Dendritic cell treated with granulocyte-macrophage colony-stimulating factor and Interleukin-4, amounts not matched to agents 40 ng/mL and 50 ng/mL, for 4 days (primary cell): ENCODE data around the gene APOBEC4.
A peak's percentile ranks its signal among the peaks of the same experiment; 100 is the strongest.

Experiments
- H3K27ac Mint-ChIP-seq: one replicate; pipeline ENCODE4 v1.8.0; 2022; ENCODE audit warnings: mild to moderate bottlenecking, mixed read lengths
- H3K27me3 Mint-ChIP-seq: one replicate; pipeline ENCODE4 v1.8.0; 2022; ENCODE audit warnings: mild to moderate bottlenecking, mixed read lengths
- H3K36me3 Mint-ChIP-seq: one replicate; pipeline ENCODE4 v1.8.0; 2022; ENCODE audit warnings: low read depth, mixed read lengths
- H3K4me1 Mint-ChIP-seq: one replicate; pipeline ENCODE4 v1.8.0; 2022; ENCODE audit warnings: low read depth, mixed read lengths
- H3K4me3 Mint-ChIP-seq: one replicate; pipeline ENCODE4 v1.8.0; 2022; ENCODE audit warnings: mild to moderate bottlenecking, moderate library complexity, mixed read lengths
- H3K9me3 Mint-ChIP-seq: one replicate; pipeline ENCODE4 v1.8.0; 2022; ENCODE audit warnings: mixed read lengths
- intact Hi-C: fragments of 100-400 bp; cut with micrococcal nuclease; formaldehyde crosslinking; loops from one replicate; pipeline ENCODE4 v1.15.0; 2022

Gene APOBEC4

DNA sequence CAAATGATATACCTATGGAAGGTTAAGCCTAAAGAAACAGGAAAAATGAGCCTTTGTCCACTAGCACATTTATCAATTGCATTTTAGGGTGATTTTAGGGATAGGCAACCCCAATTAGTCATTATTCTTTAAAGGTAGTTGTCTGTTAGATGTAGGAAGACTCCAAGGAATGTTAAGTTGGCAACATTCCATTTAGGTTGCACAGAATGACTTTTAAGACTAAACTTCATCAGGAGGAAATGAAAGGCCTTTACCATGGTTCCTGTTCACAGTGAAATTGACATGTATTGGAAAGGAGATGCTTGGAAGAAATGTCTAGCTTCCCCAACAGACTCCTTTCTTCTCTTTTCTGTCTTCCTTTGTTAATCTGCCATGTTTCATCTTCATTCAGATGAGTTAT is 1.6 kb upstream of the APOBEC4 start:
- Mint-ChIP-seq H3K9me3 (no peaks in the 10 kb centered on the region), H3K27ac (no peak overlapping the region), H3K4me3 (no peak overlapping the region), H3K27me3 (no peaks in the 10 kb centered on the region), H3K36me3 (no peaks in the 10 kb centered on the region), H3K4me1 (peaks cover 29% of the 10 kb centered on the region)
- intact Hi-C loops, result loop anchor here (2.0 to 10.0 kb wide), 4 partner anchors 18 to 570 kb away; no protein-coding TSS in a partner anchor

DNA sequence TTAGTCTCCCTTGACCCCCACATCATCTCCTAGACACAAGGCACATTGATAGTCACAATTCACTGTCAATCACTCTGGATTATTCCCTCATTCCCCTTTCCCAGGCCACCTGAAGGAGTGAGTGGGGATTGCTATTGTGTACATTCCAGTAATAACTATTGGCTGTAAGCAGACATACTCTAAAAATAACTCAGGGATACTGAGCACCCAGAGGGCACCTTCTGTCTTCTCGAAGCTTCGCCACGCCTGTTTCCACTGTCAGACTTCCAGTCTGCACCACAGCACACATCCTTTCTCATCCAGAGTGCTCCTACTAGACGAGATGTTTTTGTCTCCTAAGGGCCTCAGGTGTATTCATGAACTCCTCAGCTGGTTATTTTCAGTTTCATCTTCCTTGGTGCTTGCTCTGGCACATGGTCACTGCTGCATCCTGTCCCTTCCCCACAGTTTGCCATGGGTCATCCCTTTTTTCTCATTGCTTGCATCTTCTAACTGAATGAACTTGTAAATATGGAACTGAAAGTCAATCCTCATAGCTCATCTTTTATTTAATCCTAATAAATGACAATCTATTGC is 848 bp upstream of the APOBEC4 start:
- Mint-ChIP-seq H3K4me1 (peaks cover 29% of the 10 kb centered on the region), H3K27ac (peak overlapping the region; percentile 50), H3K9me3 (no peaks in the 10 kb centered on the region), H3K36me3 (no peaks in the 10 kb centered on the region), H3K27me3 (no peaks in the 10 kb centered on the region), H3K4me3 (no peak overlapping the region)
- intact Hi-C loops, result loop anchor here (2.0 to 10.0 kb wide), 4 partner anchors 17 to 571 kb away; no protein-coding TSS in a partner anchor

DNA sequence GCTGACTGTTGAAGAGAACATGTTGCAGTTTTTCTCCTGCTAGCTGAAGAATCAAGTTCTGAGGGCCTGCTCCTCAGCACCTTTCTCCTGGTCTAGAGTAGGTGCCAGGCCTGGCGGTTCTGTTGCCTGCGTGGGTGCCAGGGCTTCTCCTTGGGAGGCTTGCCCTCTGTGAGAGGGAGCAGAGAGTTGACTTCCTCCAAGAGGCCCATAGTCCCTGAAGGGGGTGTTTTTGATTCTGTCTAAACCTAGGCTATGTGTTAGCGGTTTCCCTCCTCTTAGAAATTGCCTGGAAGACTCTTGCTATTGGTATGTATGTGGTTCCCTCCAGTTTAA is 312 bp upstream of the APOBEC4 start:
- H3K27me3 Mint-ChIP-seq, result no peaks in the 10 kb centered on the region
- no peaks in the 10 kb centered on the region for H3K9me3 Mint-ChIP-seq
- H3K36me3 Mint-ChIP-seq, result no peaks in the 10 kb centered on the region
- H3K4me3 Mint-ChIP-seq, result no peak overlapping the region
- H3K27ac Mint-ChIP-seq, result peak overlapping the region; percentile 50
- H3K4me1 Mint-ChIP-seq, result peaks cover 29% of the 10 kb centered on the region
- intact Hi-C loops, result loop anchor here (5.0 to 10.0 kb wide), 3 partner anchors 34 to 571 kb away; no protein-coding TSS in a partner anchor

DNA sequence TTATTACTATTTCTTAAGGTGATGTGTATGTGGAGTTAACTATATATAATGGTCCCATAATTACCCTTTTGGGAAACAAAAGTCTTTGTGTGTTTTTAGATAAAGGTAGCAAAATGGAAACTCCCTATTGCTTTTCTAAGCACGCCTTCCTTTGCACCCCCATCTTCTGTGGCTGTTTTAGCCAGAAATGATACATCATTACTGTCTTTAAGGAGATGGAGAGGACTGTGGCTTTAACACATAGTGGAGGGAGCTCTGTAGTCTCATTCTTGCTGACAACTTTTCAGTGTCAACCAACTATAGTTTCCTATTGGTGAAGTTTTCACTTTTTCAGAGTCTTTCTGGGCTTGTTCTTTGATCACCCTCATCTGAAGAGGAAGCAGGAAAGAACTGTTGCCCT is 1.0 kb downstream of the APOBEC4 start:
- H3K27ac Mint-ChIP-seq, result no peak overlapping the region
- intact Hi-C loops, result loop anchor here (5.0 to 10.0 kb wide), 3 partner anchors 35 to 573 kb away; no protein-coding TSS in a partner anchor

DNA sequence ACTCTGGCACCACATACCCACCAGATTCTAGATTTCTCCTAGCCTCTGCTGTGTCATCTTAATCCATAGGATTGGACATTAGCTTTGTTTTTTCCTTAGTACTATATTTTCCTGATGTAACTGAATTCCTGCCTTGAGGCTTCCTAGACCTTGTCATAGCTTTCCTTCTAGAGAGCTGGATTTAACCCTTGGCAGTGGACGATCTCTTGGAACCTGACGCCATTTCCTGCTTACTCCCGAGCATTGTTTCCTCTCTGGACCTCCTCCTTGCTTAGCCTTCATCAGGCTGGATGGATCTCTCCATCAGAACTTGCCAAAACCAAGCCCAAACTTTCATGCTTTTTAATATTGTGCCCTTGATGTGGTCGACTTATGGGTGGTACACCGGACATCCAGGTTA is 1.5 kb downstream of the APOBEC4 start:
- intact Hi-C loops, result loop anchor here (5.0 to 10.0 kb wide), 3 partner anchors 36 to 573 kb away; no protein-coding TSS in a partner anchor
- Mint-ChIP-seq H3K4me3 (no peak overlapping the region), H3K27me3 (no peaks in the 10 kb centered on the region), H3K9me3 (no peaks in the 10 kb centered on the region), H3K36me3 (no peaks in the 10 kb centered on the region), H3K27ac (no peak overlapping the region), H3K4me1 (peaks cover 41% of the 10 kb centered on the region)

More for the DNA sequence above, 1.0 kb downstream of the APOBEC4 start:
- H3K9me3 Mint-ChIP-seq, result no peaks in the 10 kb centered on the region
- H3K4me3 Mint-ChIP-seq, result no peak overlapping the region
- no peaks in the 10 kb centered on the region for H3K36me3 Mint-ChIP-seq
- H3K4me1 Mint-ChIP-seq, result peaks cover 36% of the 10 kb centered on the region
- no peaks in the 10 kb centered on the region for H3K27me3 Mint-ChIP-seq

DNA sequence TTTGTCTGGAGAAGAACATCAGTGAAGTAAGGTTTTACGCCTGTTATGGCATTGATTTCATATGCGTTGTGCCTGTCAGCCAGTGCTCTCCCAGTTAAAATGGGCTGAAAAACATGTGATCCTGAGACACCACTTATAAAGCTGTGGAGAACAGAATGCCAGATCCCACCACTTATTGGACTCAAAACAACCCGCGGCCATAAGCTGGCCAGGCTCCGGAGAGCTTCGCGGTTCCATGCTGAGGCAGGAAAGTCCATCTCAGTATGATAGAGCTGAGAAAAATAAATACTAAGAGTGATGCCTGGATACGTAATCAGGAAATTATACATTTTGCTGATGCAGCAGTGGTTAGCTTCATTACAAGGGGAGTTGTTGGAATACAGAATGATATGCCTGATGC is 5.1 kb downstream of the APOBEC4 start:
- H3K9me3 Mint-ChIP-seq, result no peaks in the 10 kb centered on the region
- H3K36me3 Mint-ChIP-seq, result no peaks in the 10 kb centered on the region
- H3K27me3 Mint-ChIP-seq, result no peaks in the 10 kb centered on the region
- H3K4me1 Mint-ChIP-seq, result peaks cover 25% of the 10 kb centered on the region
- H3K27ac Mint-ChIP-seq, result no peak overlapping the region
- no peak overlapping the region for H3K4me3 Mint-ChIP-seq
- intact Hi-C loops, result no loop called here

DNA sequence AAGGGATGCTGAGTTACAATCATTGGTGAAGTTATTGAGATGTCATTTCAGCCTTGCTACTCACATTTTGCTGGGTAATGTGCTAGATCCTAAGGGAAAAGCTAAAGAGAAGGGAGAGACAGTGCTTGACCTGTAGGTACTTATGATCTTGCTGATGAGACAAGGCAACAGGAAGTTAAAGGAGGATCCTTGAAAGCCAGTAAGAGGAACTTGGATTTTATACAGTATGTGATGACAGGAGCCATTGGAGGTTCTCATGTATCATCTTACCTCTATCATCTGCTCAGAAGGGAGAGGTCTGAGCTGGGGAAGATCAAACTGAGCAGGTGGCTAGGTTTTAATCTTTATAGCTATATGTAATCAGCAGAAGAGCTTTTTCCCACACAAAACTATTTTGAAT is 6.3 kb downstream of the APOBEC4 start:
- Mint-ChIP-seq H3K27ac (peak overlapping the region; percentile 53), H3K4me1 (peaks cover 17% of the 10 kb centered on the region), H3K27me3 (peaks cover 2% of the 10 kb centered on the region), H3K9me3 (no peaks in the 10 kb centered on the region), H3K36me3 (no peaks in the 10 kb centered on the region), H3K4me3 (no peak overlapping the region)
- intact Hi-C loops, result no loop called here

DNA sequence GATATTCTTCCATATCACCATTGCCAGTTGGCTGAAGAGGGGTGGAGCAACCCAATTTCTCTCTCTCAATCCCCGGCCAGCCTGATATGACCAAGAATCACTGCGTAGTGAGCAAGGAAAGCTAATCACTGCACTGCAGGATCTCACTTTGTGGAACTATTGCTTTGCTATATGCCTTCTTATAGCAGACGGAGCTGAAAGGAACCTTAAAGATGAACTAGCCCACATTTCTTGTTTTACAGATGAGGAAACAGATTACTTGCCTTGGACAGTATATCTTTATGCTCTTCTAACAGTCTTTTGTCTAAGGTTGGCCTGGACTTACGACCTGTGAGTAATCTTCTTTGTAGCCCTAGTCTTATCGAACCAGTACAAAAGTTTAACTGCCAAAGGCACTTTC is 7.6 kb downstream of the APOBEC4 start:
- no peak overlapping the region for H3K27ac Mint-ChIP-seq
- peaks cover 2% of the 10 kb centered on the region for H3K27me3 Mint-ChIP-seq
- intact Hi-C loops, result no loop called here
- H3K36me3 Mint-ChIP-seq, result no peaks in the 10 kb centered on the region
- no peak overlapping the region for H3K4me3 Mint-ChIP-seq
- H3K4me1 Mint-ChIP-seq, result peaks cover 17% of the 10 kb centered on the region
- no peaks in the 10 kb centered on the region for H3K9me3 Mint-ChIP-seq

DNA sequence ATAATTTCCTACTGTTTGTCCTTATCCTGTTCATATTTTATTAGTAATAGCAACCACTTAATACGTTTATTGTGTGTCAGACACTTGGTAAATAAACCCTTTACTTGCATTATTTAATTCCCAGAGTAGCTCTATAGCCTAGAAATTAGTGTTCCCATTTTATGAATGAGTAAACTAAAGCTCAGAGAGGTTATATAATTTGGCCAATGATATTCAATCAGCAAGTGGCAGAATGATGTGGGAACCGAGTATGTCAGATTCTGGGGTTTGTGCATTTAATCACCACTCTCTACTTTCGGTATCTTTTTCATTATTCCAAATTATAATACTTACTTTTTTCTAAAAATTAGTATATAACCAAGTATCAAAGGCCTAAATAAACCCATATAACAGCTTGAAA is 10.9 kb downstream of the APOBEC4 start:
- no peaks in the 10 kb centered on the region for H3K36me3 Mint-ChIP-seq
- H3K4me1 Mint-ChIP-seq, result peaks cover 18% of the 10 kb centered on the region
- H3K9me3 Mint-ChIP-seq, result no peaks in the 10 kb centered on the region
- intact Hi-C loops, result no loop called here
- H3K27me3 Mint-ChIP-seq, result peaks cover 3% of the 10 kb centered on the region
- H3K27ac Mint-ChIP-seq, result no peak overlapping the region
- H3K4me3 Mint-ChIP-seq, result no peak overlapping the region

DNA sequence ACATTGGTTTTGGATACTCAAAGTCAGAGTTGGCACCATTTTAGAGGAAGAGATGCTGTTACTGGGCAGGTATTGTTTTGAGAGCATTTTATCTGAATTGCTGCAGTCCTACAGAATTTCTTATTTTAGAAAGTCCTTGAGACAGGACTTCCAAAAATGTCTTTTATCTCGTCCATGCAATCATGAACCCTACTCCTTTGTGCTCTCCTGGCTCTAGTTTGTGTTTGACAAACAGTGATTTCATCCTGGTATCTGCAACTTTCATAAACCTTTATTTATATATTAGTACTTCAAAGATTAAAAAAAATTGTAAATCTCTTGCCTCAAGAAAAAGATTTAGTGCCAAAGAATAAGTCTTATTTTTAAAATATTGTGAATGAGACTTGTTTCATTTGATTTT is 12.9 kb downstream of the APOBEC4 start:
- H3K36me3 Mint-ChIP-seq, result peaks cover 10% of the 10 kb centered on the region
- H3K27ac Mint-ChIP-seq, result no peak overlapping the region
- H3K4me1 Mint-ChIP-seq, result peaks cover 23% of the 10 kb centered on the region
- H3K9me3 Mint-ChIP-seq, result no peaks in the 10 kb centered on the region
- no peak overlapping the region for H3K4me3 Mint-ChIP-seq
- peaks cover 3% of the 10 kb centered on the region for H3K27me3 Mint-ChIP-seq
- intact Hi-C loops, result no loop called here

DNA sequence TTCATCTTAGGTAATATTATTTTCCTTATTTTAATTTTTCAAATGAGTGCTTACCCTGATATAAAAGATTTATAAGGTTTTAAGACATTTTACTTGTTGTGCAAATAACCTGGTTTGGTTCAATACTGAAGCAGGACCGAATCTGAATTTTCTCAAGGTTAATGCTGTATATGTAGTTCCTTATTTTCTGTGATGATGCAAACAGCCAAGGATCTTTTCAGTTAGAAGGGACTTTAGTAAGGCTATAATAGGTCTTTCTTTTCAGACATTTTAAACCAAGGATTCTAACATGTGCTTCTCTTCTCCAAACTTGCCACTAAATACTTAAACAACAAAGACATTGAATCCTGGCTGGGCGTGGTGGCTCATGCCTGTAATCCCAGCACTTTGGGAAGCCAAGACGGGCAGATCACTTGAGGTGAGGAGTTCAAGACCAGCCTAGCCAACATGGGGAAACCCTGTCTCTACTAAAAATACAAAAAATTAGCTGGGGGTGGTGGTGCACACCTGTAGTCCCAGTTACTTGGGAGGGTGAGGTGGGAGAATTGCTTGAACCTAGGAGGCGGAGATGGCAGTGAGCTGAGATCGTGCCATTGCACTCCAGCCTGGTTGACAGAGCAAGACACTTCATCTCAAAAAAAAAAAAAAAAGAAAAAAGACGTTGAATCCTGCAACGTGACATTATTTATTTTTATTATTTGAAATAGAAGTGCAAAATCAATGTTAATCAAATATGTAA is 14.3 kb downstream of the APOBEC4 start:
- Mint-ChIP-seq H3K36me3 (peaks cover 22% of the 10 kb centered on the region), H3K27ac (no peak overlapping the region), H3K27me3 (peaks cover 3% of the 10 kb centered on the region), H3K9me3 (no peaks in the 10 kb centered on the region), H3K4me3 (no peak overlapping the region), H3K4me1 (peaks cover 23% of the 10 kb centered on the region)
- intact Hi-C loops, result loop anchor here (5.0 kb wide), 1 partner anchor 168 kb away; the partner anchor contains the start of gene RGL1

DNA sequence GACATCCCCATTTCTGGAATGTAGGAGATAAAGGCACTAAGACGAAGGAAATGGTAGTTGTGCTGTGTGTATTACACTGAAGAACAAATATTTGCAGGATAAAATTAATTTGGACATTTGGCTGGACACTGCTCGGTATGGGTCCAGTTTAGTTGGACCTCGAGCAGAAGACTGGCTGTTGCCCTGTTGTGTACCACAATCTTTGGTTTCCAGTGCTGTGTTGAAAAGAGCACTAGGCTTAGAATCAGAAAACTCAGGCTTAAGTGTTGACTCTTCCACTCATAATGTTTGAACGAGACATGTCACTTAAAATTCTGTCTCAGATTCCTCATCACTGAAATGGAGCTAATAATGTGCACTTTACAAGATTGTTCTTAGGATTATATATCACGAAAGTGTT is 16.3 kb downstream of the APOBEC4 start:
- intact Hi-C loops, result loop anchor here (2.0 to 5.0 kb wide), 2 partner anchors 18 to 171 kb away; partner anchors contain the start of gene RGL1
- H3K27me3 Mint-ChIP-seq, result peaks cover 2% of the 10 kb centered on the region
- peaks cover 23% of the 10 kb centered on the region for H3K4me1 Mint-ChIP-seq
- peak overlapping the region; percentile 98 for H3K27ac Mint-ChIP-seq
- no peaks in the 10 kb centered on the region for H3K9me3 Mint-ChIP-seq
- H3K4me3 Mint-ChIP-seq, result peak overlapping the region; percentile 99
- H3K36me3 Mint-ChIP-seq, result peaks cover 36% of the 10 kb centered on the region

DNA sequence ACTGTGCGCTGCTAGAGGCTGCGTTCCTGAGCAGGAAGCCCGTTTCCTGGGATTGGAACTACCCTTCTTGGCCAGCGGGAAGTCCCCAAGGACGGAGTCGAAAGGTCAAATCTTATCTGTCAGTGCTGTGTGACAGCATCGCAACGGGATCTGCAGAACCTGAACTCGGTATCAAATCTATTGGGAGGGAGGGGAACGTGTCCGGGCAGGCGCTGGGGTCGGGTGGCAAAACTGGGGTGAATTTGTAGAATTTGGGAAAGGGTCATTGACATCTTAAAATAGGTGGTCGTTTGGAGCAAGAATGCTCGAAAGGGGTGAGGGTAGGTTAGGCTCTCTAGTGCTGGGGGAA is 16.8 kb downstream of the APOBEC4 start:
- intact Hi-C loops, result loop anchor here (2.0 to 5.0 kb wide), 2 partner anchors 18 to 171 kb away; partner anchors contain the start of gene RGL1

DNA sequence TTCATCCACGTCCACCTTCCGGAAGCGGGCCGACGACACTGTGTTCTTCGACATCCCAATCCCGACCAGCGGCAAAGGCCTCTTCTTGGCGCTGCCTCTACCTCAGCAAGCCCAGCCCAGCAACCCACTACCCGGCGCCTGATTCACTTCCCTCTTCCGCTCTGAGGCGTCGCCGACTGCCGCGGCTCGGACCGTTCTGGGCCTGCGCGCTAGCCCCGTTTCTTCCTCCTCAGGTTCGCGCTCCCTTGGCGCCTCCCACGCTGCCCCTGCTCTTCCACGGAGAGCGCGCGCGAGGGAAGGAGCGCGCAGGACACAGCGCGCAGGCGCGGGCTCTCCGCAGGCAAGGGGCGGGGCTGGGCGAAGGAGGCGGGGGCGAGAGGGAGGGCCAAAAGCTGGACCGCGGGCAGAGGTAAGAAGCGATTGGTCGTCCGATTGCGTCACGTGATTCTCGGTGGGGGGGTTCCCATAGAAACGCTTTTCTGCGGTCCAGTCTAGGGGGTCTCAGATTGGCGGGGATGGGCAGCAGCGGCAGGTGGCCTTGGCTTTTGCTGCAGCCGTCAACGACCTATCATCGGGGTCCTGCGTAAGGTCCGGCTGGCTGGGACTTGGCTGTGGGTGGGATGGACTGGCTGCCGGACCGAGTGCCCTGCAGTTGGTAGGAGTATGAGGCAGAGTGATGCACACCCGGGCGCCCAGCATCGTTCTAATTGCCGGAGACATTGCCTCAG is 17.3 kb downstream of the APOBEC4 start, which contains the start of gene ARPC5:
Gene ARPC5 (minus strand): TSS at position 178 of the 728 bp plus-strand sequence. CDS start 124 bp downstream, at position 54.
- peak within 1 kb of the TSS; percentile 98 for H3K27ac Mint-ChIP-seq
- H3K4me3 Mint-ChIP-seq, result peak within 1 kb of the TSS; percentile 99
- intact Hi-C loops, result loop anchor here (2.0 to 5.0 kb wide), 3 partner anchors 19 to 172 kb away; partner anchors contain the start of gene RGL1
- peaks cover 46% of the 10 kb centered on the region for H3K36me3 Mint-ChIP-seq
- H3K9me3 Mint-ChIP-seq, result no peaks in the 10 kb centered on the region
- H3K27me3 Mint-ChIP-seq, result peaks cover 2% of the 10 kb centered on the region
- H3K4me1 Mint-ChIP-seq, result peaks cover 27% of the 10 kb centered on the region

More for the DNA sequence above, 16.8 kb downstream of the APOBEC4 start:
- peaks cover 41% of the 10 kb centered on the region for H3K36me3 Mint-ChIP-seq
- no peaks in the 10 kb centered on the region for H3K9me3 Mint-ChIP-seq
- H3K4me1 Mint-ChIP-seq, result peaks cover 23% of the 10 kb centered on the region
- H3K27me3 Mint-ChIP-seq, result peaks cover 2% of the 10 kb centered on the region
- H3K4me3 Mint-ChIP-seq, result peak overlapping the region; percentile 99
- H3K27ac Mint-ChIP-seq, result peak overlapping the region; percentile 98
